ENCODE data around the gene GNG13.
"Not testable (repeated sequence)": the region's sequence is repeated elsewhere in the genome, so short reads cannot be mapped to it uniquely, and the experiment has no call there.

The GNG13 gene

DNA sequence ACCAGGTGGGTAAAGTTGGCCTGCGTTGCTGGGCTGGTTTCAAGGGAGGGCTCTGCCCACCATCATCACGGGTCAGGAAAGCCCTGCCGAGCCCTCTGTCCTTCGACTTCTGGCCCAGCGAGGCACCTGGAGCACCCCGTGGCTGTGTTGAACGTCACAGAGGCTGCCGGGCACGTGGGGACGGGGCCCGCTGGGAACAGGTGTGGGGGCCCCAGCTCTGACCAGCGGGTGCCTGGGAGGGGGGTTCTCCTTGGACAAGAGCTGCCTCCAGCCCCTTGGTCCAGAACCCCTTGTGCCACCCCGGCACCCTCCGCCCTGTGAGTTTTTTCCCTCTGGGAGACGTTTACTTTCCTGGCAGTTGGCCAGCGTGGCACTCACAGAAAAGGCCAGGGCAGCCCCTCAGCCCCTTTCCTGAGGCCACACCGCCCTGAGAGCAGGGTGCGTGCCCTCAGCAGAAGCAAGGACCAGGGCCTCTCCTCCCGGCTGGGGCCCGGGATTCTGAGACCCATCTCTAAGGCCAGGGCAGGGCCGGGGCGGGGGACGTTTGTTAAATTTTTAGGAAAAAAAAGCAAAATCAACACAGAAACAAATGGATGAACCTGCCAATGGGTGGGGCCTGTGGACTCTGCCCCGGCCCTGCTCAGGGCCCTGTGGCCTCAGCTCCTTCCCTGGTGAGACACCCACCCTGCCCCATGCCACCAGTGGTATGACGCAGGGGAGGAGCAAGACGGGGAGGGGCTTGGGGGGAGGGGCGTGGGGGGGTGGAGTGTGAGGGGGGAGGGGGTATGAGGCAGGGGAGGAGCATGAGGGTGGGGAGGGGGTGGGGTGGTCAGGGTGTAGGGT lies 31.3 kb upstream of the GNG13 start:
- no peak for DNase-seq

DNA sequence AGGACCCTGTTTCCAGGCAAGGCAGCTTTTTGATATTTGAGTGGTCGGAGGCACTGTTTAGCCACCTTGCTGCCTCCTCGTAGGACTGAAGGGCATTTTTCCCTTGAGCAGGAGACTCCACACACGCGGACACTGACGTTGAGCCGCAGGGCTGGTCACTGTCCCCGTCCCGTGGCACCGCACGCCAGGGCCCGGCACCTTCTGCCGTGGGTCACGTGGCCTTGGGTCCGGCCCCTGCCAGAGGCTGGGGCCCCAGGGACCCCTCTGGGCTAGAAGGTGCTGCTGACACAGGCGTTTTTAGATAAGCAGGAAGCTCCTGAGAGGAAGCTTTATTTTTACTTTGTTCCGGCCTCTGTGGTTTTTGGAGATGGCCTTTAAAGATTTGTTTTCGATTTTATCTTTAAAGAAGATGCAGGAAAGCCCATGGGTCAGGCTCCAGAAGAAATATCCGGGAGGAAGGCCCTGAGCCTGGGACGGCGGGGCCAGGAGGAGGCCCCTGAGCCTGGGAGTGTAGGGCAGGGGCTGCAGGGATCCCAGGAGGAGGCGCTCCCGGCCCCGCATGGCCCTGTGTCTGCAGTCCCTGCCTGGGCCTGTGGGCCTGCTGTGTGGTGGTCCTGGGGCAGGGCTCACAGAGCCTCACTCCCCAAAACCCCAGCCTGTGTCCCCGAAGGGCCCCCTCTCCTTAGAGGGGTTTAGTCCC lies 30.5 kb upstream of the GNG13 start:
- DNase-seq, result no peak

DNA sequence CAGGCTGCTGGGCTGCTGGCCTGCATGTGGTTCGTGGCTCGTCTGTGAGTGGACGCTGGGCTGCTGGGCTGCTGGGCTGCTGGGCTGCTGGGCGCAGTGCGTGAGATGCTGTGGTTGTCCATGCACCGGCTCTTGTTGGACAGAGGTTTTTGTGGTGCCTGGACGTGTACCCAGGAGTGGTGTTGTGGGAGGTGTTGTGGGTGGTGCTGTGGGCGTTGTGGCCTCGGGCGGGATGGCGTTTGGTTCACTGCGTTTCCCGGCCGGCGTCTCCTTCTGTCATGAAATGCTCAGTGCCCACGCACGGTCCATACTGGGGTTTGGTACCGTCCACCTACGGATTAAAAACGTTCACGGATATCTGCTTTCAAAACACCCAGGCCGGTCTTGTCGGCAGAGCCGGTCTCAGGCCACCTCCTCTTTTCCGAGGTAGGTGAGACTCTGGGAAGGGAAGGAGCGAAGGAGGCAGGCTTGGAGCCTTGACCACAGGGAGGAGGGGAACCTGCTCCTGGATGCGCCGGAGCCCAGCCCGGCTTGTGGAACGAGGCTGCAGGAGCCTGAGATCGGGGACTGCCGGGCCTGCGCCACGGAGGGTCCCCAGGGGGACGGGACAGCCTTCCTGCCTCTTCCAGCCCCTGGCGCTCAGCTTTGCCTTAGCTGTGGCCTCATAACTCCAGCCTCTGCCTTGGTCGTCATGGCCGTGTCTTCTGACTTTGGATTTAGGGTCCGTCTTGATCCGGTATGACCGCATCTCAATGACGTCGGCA lies 29.8 kb upstream of the GNG13 start:
- no peak for DNase-seq

DNA sequence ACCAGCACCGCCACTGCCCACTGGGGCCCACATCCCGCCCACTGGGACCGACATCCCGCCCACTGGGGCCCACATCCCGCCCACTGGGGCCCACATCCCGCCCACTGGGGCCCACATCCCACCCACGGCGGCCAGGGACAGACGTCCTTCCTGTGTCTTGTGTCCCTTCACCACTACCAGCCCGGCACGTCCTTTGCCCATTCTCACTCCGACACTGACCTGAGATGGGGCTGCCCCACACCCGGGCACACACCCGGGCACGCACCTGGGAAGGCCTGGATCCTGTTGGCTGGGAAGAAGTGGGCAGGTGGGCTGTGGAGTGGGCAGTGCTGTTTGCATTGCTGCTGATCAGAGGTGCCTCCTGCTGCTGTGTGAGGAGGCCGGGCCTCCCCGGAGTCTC lies 28.4 kb upstream of the GNG13 start:
- no peak for DNase-seq

DNA sequence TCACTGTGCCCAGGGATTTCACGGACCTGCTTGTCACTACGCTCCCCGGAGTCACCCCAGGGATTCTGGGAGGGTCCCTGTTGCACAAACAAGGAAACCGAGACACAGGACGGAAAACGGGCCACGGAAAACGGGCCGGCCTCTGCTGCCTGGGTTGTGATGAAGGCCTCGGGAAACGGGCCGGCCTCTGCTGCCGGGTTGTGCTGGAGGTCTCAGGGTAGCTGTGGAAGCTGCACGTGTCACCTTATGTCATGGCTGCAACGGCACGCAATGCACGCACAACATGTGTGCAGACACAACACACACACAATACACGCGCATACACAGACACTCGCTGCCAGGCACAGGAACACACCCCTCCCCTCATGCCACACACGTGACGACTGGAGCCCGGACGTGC lies 27.0 kb upstream of the GNG13 start:
- no peak for DNase-seq

DNA sequence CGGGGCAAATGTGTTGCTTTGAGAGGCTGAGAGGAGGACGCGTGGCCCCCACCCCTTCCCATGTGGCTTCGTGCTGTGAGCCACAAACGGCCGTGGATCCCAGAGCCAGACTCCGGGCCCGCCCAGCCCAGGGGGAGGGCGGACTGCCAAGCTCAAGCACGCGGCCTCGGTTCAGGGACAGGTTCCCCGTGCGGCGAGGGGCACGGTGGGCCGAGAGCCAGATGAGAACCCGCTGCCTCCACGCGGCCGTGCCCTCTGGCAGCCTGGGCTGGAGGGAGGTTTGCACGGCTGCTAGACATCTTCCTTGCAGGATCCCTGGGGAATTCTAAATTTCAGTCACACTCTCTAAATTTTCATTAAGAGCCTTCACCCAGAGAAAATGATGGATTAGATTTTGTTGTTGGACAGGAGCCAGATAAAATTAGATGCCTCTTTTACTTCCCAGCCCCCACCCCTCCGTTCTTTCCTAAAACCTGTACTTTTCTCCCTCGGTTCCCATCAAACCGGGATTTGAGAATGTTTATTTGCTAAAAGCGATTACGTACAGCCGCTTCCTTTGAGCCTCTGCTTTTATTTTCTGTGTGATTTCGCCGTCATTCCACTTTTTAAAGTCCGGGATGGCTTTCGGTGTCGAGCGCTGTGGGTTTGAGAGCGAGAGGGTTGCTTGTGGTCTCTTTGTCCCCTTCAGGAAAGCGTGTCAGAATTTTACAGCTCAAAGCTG lies 25.0 kb upstream of the GNG13 start:
- DNase-seq, result no peak

DNA sequence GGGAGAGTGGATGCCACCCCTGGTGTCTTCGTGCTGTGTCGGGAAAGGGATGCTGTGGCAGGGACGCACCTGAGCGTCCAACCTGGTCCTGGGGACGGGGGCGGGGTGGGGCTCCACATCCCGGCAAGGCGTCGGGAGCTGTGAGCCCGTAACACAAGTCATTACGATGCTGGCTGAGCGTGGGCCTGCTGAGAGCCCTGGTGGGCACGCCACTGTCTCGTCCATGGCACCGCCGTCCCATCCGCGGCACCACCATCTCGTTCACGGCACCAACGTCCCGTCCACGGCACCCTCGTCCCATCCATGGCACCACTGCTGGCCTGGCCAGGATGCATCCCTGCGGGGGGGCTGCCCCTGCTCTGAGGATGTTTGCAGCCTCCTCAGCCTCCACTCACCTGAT lies 24.1 kb upstream of the GNG13 start:
- DNase-seq, result no peak

DNA sequence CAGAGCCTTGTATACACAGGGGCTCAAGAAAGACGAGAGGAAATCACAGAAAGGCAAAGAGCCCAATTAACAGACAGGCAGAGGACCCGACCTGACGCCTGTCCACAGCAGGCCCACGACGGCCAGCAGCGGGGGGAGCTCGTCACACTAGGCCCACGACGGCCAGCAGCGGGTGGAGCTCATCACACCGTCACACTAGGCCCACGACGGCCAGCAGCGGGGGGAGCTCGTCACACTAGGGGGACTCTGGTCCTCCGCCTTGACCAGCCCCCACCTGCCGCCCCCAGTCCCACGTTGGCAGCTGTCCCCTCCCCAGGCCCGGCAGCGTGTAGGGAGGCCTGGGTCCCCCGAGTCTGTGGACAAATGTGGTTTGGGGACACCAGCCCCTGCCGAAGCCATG lies 23.7 kb upstream of the GNG13 start:
- no peak for DNase-seq

DNA sequence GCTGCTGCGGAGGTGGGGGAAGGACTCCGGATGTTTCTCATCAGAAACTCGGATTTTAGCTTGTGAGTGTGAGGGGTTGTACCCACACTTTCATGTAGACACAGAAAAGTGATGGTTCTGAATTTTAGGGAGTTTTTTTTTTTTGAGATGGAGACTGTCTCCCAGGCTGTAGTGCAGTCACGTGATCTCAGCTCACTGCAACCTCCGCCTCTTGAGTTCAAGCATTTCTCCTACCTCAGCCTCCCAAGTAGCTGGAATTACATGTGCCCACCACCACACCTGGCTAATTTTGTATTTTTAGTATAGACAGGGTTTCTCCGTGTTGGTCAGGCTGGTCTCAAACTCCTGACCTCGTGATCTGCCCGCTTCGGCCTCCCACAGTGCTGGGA lies 22.4 kb upstream of the GNG13 start:
- no peak for DNase-seq

DNA sequence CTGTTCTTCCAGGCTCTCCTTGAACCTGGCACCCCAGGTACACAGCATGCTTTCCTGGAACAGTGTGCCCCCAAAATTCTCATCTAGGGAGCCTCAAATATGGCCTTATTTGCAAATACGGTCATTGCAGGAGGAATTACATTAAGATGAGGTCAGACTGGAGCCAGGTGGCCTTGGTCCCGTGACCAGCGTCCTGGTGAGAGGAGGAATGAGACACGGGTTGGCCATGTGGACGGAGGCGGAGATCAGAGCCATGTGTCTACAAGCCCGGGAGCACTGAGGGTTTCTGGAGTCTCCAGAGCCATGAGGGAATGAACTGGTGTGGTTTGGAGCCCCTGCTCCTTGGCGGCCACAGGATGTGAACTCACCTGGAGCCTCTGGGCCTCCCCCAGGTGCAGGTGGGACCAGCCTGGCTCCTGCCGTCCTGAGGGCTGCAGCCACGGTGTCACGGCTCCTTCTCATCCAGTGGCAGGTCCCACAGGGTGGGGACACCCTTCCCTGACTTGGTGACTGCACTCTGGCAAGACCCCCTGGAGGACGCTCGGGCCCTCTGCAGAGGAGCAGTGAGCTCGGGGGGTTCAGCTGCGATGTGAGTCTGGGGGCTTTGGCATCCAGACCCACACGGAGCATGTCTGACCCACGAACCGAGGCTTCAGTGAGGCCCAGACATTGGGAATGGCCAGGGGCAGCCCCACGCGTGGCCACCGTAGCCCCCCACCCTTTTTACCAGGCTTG lies 21.8 kb upstream of the GNG13 start:
- no peak for DNase-seq

DNA sequence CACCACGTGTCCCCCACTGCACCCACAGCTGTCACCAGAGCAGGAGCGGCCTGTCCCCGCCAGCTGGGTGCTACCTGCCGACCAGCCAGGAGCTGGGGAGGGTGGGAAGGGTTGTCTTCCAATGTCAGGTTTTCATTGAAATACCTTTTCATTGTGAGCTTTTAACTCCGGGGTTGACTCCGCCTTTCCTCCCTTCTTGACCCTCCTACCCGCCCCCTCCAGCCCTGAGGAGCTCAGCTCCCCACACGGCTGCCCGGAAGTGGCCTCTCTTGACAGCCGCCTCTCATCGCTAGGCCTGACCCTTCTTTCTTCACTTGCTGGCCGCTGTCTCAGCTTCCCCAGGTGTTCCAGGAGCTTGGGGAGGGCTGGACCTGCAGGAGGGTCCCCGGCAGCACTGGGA lies 21.2 kb upstream of the GNG13 start:
- no peak for DNase-seq

DNA sequence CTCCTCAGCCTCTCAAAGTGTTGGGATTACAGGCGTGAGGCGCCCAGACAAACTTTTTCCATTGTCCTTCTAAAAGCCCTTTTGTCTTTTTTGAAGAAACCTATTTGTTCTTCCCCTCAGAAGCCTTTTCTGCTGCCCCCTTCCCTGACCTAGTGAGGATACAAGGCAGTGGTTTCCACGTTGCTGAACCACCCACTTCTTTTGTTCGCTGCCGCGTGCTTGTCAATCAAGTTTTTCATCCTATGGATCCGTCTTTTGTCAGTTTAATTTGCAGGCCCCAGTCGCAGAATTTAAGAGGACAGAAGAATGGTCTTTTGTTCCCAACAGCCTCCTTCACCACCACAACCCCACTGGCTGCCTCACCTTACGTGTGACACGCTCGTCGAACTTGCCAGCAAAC lies 20.2 kb upstream of the GNG13 start:
- no peak for DNase-seq

DNA sequence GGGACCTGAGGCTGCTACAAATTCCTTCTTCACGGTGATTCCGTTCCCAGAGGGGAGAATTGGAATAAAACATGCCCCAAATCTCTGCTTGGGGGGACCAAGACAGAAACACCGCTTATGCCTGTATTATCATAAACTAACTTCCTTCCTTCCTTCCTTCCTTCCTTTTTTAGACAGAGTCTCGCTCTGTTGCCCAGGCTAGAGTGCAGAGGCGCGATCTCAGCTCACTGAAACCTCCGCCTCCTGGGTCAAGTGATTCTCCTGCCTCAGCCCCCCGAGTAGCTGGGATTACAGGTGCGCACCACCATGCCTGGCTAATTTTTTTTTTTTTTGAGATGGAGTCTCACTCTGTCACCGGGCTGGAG lies 19.5 kb upstream of the GNG13 start:
- DNase-seq, result not testable (repeated sequence)

DNA sequence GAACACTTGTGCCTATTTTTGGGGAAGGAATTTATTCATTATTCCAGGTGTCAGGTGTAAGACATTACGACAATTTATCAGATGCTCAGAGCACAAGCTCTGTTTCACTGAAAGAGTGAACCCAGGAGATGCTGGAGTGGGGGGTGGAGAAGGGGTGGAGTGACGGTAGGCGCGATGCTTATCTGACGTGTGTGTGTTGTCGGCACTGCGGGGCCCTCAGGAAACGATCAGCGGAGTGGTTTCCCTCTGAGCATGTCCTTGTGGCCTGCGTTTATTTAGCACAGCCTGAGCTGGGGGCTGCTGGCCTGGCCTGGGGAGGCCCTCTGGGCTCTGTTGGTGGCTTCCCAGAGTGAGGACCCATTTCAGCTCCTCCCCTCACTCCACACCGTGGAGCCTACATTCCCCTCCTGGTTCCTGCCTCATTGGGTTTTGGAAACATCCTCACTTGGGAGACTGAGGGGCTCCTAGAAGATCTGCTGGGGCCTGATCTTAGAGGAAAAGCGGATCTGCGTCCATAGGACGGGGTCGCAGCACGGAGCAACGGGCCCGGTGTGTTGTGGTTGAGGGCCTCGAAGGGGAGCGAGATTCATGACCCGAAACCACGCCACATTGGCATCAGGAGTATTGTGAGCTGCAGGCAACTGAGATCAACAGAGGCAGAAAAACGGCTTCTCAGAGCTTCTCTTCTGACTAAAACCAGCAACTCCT lies 19.0 kb upstream of the GNG13 start:
- no peak for DNase-seq

DNA sequence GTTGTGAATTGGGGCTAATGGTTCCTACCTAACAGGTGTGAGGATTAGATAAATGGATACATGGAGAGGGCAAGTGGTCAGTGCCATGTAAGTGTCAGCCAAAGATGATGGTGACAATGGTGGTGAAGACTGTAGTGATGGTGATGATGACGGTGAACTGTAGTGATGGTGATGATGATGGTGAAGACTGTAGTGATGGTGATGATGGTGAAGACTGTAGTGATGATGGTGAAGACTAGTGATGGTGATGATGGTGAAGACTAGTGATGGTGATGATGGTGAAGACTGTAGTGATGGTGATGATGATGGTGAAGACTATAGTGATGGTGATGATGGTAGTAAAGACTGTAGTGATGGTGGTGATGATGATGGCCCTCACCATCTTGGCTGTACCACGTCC lies 18.1 kb upstream of the GNG13 start:
- no peak for DNase-seq

DNA sequence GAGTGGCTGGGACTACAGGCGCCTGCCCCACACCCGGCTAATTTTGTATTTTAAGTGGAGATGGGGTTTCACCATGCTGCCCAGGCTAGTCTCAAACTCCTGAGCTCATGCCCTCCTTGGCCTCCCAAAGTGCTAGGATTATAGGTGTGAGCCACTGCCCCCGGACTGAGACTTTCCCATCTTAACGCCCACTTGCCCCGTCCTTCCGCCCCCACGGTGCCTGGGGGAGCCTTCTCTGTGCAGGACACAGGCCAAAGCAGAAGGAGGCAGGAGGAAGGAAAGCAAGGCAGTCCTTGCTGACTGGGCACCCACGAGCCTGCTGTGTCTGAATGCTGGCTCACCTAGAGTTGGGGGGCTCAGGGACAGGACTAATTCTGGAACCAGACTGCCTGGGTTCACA lies 17.6 kb upstream of the GNG13 start:
- DNase-seq, result no peak

DNA sequence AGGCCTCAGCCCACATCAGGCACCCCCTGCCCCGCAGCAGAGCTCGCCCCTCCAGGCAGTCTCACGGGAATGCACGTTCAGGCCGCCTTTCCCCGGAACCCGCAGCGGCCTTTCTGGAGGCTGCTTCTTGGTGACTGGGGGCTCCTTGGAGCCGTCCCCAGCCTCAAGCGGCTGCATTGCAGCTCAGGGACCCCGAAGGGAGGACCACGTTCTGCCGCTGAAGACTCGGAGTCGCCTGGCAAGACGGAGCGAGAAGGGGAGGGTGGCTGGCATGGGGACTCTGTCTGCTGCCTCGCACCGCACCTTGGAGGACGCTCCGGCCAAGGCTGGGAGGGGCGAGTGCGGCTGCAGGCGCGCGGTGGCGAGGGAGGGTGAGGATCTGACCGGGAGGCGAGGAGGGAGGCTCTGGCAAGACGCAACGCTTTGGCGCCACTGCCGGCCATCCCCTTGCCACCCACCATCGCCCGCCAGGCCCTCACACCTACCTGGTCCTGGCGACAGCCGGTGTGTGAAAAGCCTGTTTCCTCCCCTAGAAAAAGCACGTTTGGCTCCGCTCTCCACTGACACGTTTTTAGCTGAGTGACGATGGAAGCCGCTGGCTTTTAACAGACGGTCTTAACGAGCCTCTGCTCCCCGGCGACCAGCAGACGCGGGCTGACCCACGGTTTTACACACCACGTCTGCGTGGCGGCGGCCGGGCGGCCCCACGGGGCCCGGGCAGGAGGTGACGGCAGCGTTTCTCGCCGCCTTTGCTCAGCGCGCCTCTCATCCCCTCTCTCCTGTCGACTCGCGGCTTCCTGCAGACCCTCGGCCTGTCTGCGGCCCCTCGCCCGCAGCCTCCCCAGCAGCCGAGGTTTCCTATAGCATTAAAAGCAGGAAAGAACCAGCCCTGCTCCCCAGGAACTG lies 16.7 kb upstream of the GNG13 start:
- DNase-seq, result no peak

DNA sequence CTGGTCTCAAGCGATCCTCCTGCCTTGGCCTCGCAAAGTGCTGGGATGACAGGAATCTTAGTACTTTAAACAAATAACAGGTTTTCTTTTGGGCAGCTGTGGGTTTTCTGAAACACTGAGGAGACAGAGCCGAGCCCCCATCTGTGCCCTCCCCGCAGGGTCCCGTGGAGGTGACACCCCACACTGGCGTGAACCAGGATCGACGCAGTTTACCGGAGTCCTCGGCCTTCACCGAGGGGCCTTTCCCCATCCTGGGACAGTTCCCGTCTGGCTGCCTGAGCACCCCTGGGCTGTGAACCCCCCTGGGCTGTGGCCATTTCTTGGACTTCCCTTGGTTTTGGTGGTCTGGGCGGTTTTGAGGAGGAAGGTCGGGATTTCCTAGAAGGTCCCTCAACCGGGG lies 15.3 kb upstream of the GNG13 start:
- no peak for DNase-seq

DNA sequence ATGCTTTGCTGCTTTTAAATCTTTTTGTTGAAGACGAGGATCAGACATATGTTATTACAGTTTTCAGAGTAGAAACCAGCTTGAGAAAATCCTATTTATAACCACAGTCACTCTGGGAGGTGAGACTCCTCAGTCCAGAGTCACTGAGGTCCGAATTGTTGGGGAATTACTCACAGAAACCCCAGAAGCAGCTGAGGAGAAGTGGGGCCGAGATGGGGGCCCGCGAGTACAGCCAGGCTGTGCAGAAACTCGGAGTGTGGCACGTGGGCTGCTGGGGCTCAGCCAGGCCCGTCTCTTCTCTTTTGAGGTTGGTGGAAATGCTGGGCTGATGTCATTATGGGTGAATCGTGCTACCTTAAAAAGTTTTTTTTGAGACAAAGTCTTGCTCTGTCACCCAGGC lies 14.4 kb upstream of the GNG13 start:
- DNase-seq, result peak; percentile 81

DNA sequence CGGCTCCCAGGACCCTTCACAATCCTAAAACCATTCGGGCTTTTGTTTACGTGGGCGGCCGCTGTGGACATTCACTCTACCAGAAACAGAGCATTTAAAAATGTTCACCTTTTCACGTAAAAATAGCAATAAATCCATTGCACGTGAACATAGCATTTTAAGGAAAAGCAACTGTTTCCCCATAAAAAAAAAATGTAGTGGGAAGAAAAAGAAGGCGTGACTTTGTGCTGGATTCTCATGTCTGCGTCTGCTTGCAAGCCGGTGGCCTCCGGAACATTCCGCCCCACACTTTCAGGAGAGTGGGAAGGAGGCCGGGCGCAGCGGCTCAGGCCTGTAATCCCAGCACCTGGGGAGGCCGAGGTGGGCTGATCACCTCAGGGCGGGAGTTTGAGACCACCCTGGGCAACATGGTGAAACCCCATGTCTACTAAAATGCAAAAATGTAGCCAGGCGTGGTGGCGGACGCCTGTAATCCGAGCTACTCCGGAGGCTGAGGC lies 13.4 kb upstream of the GNG13 start:
- no peak for DNase-seq
